PC-9 (cell line): ENCODE data around the gene COL4A3. TPM values are rescaled to one million over a fixed set of nuclear protein-coding genes. Genes with fewer than 3 reads are reported as not detected.

ENCODE experiments used
- BruUV-seq: library from RNA; stranded (reverse); fragments of 400-500 nt; replicated peaks from 2 replicates; lab custom pipeline; 2021; lab: Mats Ljungman, UMichigan
- CTCF ChIA-PET: fragments of 300-600 bp; sonication (Branson Sonifier 250); formaldehyde crosslinking; loops from one replicate; lab custom pipeline; 2022; ENCODE audit warnings: antibody characterized with exemption; lab: Charles Lee
- POLR2A ChIA-PET: fragments of 300-600 bp; sonication (Branson Sonifier 250); formaldehyde crosslinking; loops from one replicate; lab custom pipeline; 2022; ENCODE audit warnings: antibody characterized with exemption; ENCODE audit not compliant: unreplicated experiment; lab: Charles Lee
- DNase-seq, 2 experiments: peaks; one replicate each; pipeline versions ENCODE4 v3.0.0 to v3.0.0-alpha.2; 2015 to 2022; ENCODE audit warnings: mixed read lengths in 1 of 2
- H2AFZ ChIP-seq: fragments of 200-600 bp; sonication (generic); 2 replicates; pipeline ENCODE4 v1.8.1; 2017; ENCODE audit warnings: antibody characterized with exemption
- H3F3A ChIP-seq: fragments of 200-600 bp; sonication (generic); 2 replicates; pipeline ENCODE4 v1.8.1; 2017; ENCODE audit warnings: antibody characterized with exemption, mild to moderate bottlenecking, low read depth; ENCODE audit not compliant: insufficient read depth
- H3K27ac ChIP-seq: fragments of 200-600 bp; sonication (generic); 2 replicates; pipeline ENCODE4 v1.6.1; 2016; ENCODE audit warnings: mixed run types
- H3K27me3 ChIP-seq: fragments of 200-600 bp; sonication (generic); 2 replicates; pipeline ENCODE4 v1.6.1; 2016; ENCODE audit warnings: low read depth, mixed run types; ENCODE audit not compliant: insufficient read depth
- H3K36me3 ChIP-seq: fragments of 200-600 bp; sonication (generic); 2 replicates; pipeline ENCODE4 v1.6.1; 2016; ENCODE audit warnings: low read depth, mixed run types
- H3K4me1 ChIP-seq: fragments of 200-600 bp; sonication (generic); replicated peaks from 2 replicates; pipeline ENCODE4 v1.6.1; 2016; ENCODE audit warnings: mixed run types; ENCODE audit not compliant: insufficient read depth
- H3K4me2 ChIP-seq: fragments of 200-600 bp; sonication (generic); 2 replicates; pipeline ENCODE4 v1.6.1; 2017; ENCODE audit warnings: mixed run types
- H3K4me3 ChIP-seq: fragments of 200-600 bp; sonication (generic); 2 replicates; pipeline ENCODE4 v1.6.1; 2016; ENCODE audit warnings: mixed run types
- H3K79me2 ChIP-seq: fragments of 200-600 bp; sonication (generic); 2 replicates; pipeline ENCODE4 v1.6.1; 2017; ENCODE audit warnings: low read depth, mixed run types
- H3K9me2 ChIP-seq: fragments of 200-600 bp; sonication (generic); 2 replicates; pipeline ENCODE4 v1.8.1; 2017; ENCODE audit warnings: mild to moderate bottlenecking; ENCODE audit not compliant: insufficient read depth
- H3K9me3 ChIP-seq: fragments of 200-600 bp; sonication (generic); 2 replicates; pipeline ENCODE4 v1.8.1; 2016; ENCODE audit warnings: low read depth; ENCODE audit not compliant: insufficient read depth
- H4K20me1 ChIP-seq: fragments of 200-600 bp; sonication (generic); 2 replicates; pipeline ENCODE4 v1.8.1; 2017; ENCODE audit not compliant: insufficient read depth
- CTCF ChIP-seq: fragments of 200-600 bp; sonication (generic); conservative IDR thresholded peaks from 2 replicates; pipeline ENCODE4 v1.6.1; 2017; ENCODE audit warnings: mixed run types, antibody characterized with exemption, mild to moderate bottlenecking, moderate library complexity
- EZH2 ChIP-seq: fragments of 200-600 bp; sonication (generic); IDR thresholded peaks from 2 replicates; pipeline ENCODE4 v1.8.0; 2017; ENCODE audit warnings: antibody characterized with exemption, low read depth
- intact Hi-C: fragments of 100-400 bp; cut with micrococcal nuclease; formaldehyde crosslinking; loops from one replicate; pipeline ENCODE4 v1.10.0; 2022; ENCODE audit not compliant: unreplicated experiment
- total RNA-seq: library from RNA; stranded (reverse); gene quantifications from 2 replicates; pipeline ENCODE4 v1.2.3, GENCODE V29; 2021

COL4A3 gene
- total RNA-seq, 1 experiment from 2014 or later, result 2.2 TPM

GRCh38 chr2:227260041-227260440, 95.6 kb downstream of the COL4A3 start:
- no peak overlapping the region for H3K27ac ChIP-seq
- TF ChIP-seq CTCF (no peak), EZH2 (no peak)
- H3K79me2 ChIP-seq, result no peaks in the 10 kb centered on the region
- ChIA-PET POLR2A (no interaction called here), CTCF (no interaction called here)
- intact Hi-C loops, result no loop called here
- H3K4me3 ChIP-seq, result no peak overlapping the region
- no peaks in the 10 kb centered on the region for H3K4me1 ChIP-seq
- BruUV-seq, result no TSS peak
- no peaks in the 10 kb centered on the region for H3F3A ChIP-seq
- H3K36me3 ChIP-seq, result no peaks in the 10 kb centered on the region
- H3K9me2 ChIP-seq, result no peaks in the 10 kb centered on the region
- DNase-seq, result no peak
- no peak overlapping the region for H3K4me2 ChIP-seq
- H3K9me3 ChIP-seq, result no peaks in the 10 kb centered on the region
- no peaks in the 10 kb centered on the region for H3K27me3 ChIP-seq
- H4K20me1 ChIP-seq, result no peaks in the 10 kb centered on the region
- no peak overlapping the region for H2AFZ ChIP-seq

- Histone ChIP-seq H2AFZ (no peak overlapping the region), H3K4me2 (no peak overlapping the region), H3F3A (no peaks in the 10 kb centered on the region), H4K20me1 (no peaks in the 10 kb centered on the region), H3K4me1 (no peaks in the 10 kb centered on the region), H3K79me2 (no peaks in the 10 kb centered on the region), H3K27ac (no peak overlapping the region), H3K9me2 (no peaks in the 10 kb centered on the region), H3K27me3 (no peaks in the 10 kb centered on the region), H3K36me3 (no peaks in the 10 kb centered on the region), H3K4me3 (no peak overlapping the region), H3K9me3 (no peaks in the 10 kb centered on the region)
- CTCF ChIA-PET, result no interaction called here
- TF ChIP-seq CTCF (no peak), EZH2 (no peak)
- POLR2A ChIA-PET, result no interaction called here
- DNase-seq, result no peak
- BruUV-seq, result no TSS peak
- intact Hi-C loops, result no loop called here
These were observed 103.1 kb downstream of the COL4A3 start for GRCh38 chr2:227267410-227268115.

GRCh38 chr2:227280895-227281294, 116.5 kb downstream of the COL4A3 start:
- H3K4me2 ChIP-seq, result no peak overlapping the region
- no peaks in the 10 kb centered on the region for H3K79me2 ChIP-seq
- H4K20me1 ChIP-seq, result no peaks in the 10 kb centered on the region; the same call in 1 of the 2 replicates
- H3K9me2 ChIP-seq, result no peaks in the 10 kb centered on the region
- TF ChIP-seq CTCF (no peak), EZH2 (no peak)
- H3K27me3 ChIP-seq, result no peaks in the 10 kb centered on the region
- ChIA-PET CTCF (no interaction called here), POLR2A (no interaction called here)
- H3K9me3 ChIP-seq, result 0 out of 2 replicates have a peak, but pooled peaks cover 1% of the 10 kb centered on the region
- no peak overlapping the region for H3K27ac ChIP-seq
- no peaks in the 10 kb centered on the region for H3K4me1 ChIP-seq
- no peak for DNase-seq
- BruUV-seq, result no TSS peak
- no peaks in the 10 kb centered on the region for H3K36me3 ChIP-seq
- no peak overlapping the region for H2AFZ ChIP-seq
- H3K4me3 ChIP-seq, result no peak overlapping the region
- H3F3A ChIP-seq, result no peaks in the 10 kb centered on the region
- intact Hi-C loops, result no loop called here
